ENCODE results near the gene PRPF40A. TPM values are rescaled to one million over a fixed set of nuclear protein-coding genes. Genes with fewer than 3 reads are reported as not detected.

Gene PRPF40A
- total and polyA plus RNA-seq, 2 experiments from 2014 or later = 101 to 125 TPM

DNA sequence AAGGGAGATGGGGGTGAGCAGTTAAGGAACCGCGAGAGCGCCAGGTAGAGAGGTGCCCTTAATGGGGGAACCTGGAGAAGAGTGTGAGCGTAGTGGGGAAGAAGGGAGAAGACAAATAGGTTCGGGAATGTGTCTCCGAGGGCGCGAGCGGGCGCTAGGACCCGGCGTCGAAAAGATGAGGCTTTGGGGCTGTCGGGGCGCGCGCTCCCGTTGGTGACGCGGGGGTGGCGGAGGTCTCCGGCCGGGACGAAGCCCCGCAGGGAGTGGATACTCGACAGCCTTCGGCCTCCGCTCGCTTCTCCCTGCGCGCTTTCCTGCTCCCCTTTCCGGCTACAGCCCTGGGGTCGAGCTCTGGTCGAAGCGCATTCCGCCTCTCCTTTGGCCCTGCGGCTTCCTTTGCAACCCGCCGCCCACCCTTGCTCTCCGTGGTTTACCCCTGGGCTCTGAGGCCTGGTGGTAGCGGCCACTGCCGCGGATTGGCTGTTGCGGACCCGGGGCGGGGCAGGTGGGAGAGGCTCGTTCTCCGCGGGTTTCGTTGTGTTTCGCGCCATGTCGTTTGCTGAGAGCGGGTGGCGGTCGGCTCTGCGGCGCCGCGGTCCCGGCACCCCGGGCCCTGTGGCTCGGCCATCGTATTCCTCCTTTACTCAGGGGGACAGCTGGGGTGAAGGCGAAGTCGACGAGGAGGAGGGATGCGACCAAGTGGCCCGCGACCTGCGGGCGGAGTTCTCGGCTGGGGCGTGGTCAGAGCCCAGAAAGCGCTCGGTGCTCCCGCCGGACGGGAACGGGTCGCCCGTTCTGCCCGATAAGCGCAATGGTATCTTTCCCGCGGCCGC, 1.0 kb upstream of the PRPF40A start, which contains the start of gene ARL6IP6:
Gene ARL6IP6, plus strand, starts transcription at position 545 of the 833 bp plus-strand sequence. Its CDS starts 5 bp downstream, at position 550.
- Histone ChIP-seq H3K9me2 (replicated peaks; ENCODE audit: insufficient read depth) (no peaks in the 10 kb centered on the region), H3K4me2 (peak within 1 kb of the TSS; percentile 85), H3K4me3 (peak within 1 kb of the TSS; percentile 78), H3K9me3 (ENCODE audit: low read depth) (no peaks in the 10 kb centered on the region), H3K4me1 (ENCODE audit: insufficient read depth) (peaks cover 24% of the 10 kb centered on the region), H4K20me1 (ENCODE audit: insufficient read depth, poor library complexity, severe bottlenecking) (peaks cover 30% of the 10 kb centered on the region), H3K27me3 (no peaks in the 10 kb centered on the region), H3K36me3 (replicated peaks; ENCODE audit: insufficient read depth, low read depth) (no peaks in the 10 kb centered on the region), H3K27ac (peak within 1 kb of the TSS; percentile 99), H2AFZ (peak within 1 kb of the TSS; percentile 98), H3K79me2 (peaks cover 80% of the 10 kb centered on the region)
- TF ChIP-seq EZH2phosphoT487 (IDR thresholded peaks at IDR 0.05; ENCODE audit: low read depth, severe bottlenecking, unreplicated experiment) (no peak), EZH2 (IDR thresholded peaks at IDR 0.05; ENCODE audit: borderline replicate concordance) (no peak)
- TF ChIP-seq, protein P1, sequence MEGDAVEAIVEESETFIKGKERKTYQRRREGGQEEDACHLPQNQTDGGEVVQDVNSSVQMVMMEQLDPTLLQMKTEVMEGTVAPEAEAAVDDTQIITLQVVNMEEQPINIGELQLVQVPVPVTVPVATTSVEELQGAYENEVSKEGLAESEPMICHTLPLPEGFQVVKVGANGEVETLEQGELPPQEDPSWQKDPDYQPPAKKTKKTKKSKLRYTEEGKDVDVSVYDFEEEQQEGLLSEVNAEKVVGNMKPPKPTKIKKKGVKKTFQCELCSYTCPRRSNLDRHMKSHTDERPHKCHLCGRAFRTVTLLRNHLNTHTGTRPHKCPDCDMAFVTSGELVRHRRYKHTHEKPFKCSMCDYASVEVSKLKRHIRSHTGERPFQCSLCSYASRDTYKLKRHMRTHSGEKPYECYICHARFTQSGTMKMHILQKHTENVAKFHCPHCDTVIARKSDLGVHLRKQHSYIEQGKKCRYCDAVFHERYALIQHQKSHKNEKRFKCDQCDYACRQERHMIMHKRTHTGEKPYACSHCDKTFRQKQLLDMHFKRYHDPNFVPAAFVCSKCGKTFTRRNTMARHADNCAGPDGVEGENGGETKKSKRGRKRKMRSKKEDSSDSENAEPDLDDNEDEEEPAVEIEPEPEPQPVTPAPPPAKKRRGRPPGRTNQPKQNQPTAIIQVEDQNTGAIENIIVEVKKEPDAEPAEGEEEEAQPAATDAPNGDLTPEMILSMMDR (IDR thresholded peaks at IDR 0.05; ENCODE audit: poor library complexity) = no peak
- peak; percentile 96 for DNase-seq (ENCODE audit: low spot score)
- 2% methylated on average over 72 of the region's 87 CpGs for WGBS (ENCODE audit: low lambda C conversion rate, missing lambda C conversion rate)

DNA sequence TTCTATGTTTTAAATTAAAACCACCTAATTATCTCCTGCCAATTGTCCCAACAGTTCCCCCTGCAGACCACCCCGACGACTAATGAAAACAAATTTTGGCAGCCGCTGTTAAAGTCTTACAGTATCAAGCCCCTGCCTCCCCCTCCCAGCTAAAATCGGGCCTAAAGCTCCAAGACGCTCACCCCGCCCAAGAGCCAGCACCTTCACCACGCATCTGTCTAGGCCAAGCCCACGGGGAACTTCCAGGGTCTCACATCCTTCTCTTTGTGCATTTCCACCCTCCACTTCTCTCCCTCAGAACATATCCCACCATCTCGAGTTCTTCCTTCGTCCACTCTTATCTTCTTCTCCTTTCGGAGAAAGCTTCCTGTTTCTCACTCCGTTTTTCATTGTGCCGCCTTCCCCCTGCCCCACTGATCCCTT, 445 bp downstream of the PRPF40A start:
- TF ChIP-seq EZH2 (IDR thresholded peaks at IDR 0.05; ENCODE audit: borderline replicate concordance) (no peak), EZH2phosphoT487 (IDR thresholded peaks at IDR 0.05; ENCODE audit: low read depth, severe bottlenecking, unreplicated experiment) (no peak)
- TF ChIP-seq, protein P1 (IDR thresholded peaks at IDR 0.05; ENCODE audit: poor library complexity) = no peak
- peaks cover 31% of the 10 kb centered on the region for H4K20me1 ChIP-seq (ENCODE audit: insufficient read depth, poor library complexity, severe bottlenecking)
- H3K4me2 ChIP-seq = peak overlapping the region; percentile 81
- H3K9me2 ChIP-seq (replicated peaks; ENCODE audit: insufficient read depth) = no peaks in the 10 kb centered on the region
- H2AFZ ChIP-seq = peak overlapping the region; percentile 37
- WGBS (ENCODE audit: low lambda C conversion rate, missing lambda C conversion rate) = under 1% methylated on average over 13 of the region's 13 CpGs
- no peaks in the 10 kb centered on the region for H3K27me3 ChIP-seq
- no peaks in the 10 kb centered on the region for H3K36me3 ChIP-seq (replicated peaks; ENCODE audit: insufficient read depth, low read depth)
- peaks cover 24% of the 10 kb centered on the region for H3K4me1 ChIP-seq (ENCODE audit: insufficient read depth)
- DNase-seq (ENCODE audit: low spot score) = peak; percentile 62
- H3K27ac ChIP-seq = peak overlapping the region; percentile 96
- H3K4me3 ChIP-seq = peak overlapping the region; percentile 82
- no peaks in the 10 kb centered on the region for H3K9me3 ChIP-seq (ENCODE audit: low read depth)
- H3K79me2 ChIP-seq = peaks cover 81% of the 10 kb centered on the region

DNA sequence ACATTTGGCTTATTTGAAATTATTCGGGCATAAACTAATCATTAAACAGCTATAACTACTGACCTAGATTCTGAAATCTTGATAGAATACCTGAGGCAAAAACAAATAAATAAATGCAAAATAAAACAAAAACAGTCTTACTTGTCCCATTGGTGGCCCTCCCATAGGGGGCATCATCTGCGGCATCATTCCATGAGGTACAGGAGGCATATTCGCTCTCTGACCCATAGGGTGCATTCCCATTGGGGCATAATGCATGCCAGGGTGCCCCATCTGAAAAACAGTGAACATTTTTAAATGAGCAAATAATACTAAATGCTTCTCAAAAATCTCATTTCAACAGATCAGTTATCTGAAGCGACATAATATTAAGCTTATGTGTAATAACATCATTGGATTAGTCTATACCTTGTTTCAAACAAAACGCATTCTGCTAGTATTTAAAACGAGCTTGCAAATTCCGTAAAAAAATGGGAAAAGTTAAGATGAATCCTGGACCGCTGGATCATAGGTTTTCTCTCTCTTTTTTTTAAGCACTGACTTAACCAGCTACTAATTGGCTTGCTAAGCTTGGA, 1.3 kb downstream of the PRPF40A start:
- WGBS (ENCODE audit: low lambda C conversion rate, missing lambda C conversion rate) = 15% methylated on average over 8 of the region's 8 CpGs
- Histone ChIP-seq H3K4me3 (peak overlapping the region; percentile 82), H4K20me1 (ENCODE audit: insufficient read depth, poor library complexity, severe bottlenecking) (peaks cover 37% of the 10 kb centered on the region)

More for the DNA sequence above, 1.3 kb downstream of the PRPF40A start:
- Histone ChIP-seq H3K9me3 (ENCODE audit: low read depth) (no peaks in the 10 kb centered on the region), H3K9me2 (replicated peaks; ENCODE audit: insufficient read depth) (no peaks in the 10 kb centered on the region), H2AFZ (no peak overlapping the region), H3K27me3 (no peaks in the 10 kb centered on the region), H3K4me2 (peak overlapping the region; percentile 81), H3K4me1 (ENCODE audit: insufficient read depth) (peaks cover 24% of the 10 kb centered on the region), H3K79me2 (peaks cover 81% of the 10 kb centered on the region), H3K27ac (peak overlapping the region; percentile 96), H3K36me3 (replicated peaks; ENCODE audit: insufficient read depth, low read depth) (no peaks in the 10 kb centered on the region)
- DNase-seq (ENCODE audit: low spot score) = peak; percentile 44
- no peak for TF ChIP-seq EZH2phosphoT487 (IDR thresholded peaks at IDR 0.05; ENCODE audit: low read depth, severe bottlenecking, unreplicated experiment)
- TF ChIP-seq, protein P1 (IDR thresholded peaks at IDR 0.05; ENCODE audit: poor library complexity) = peak; percentile 49
